Effector CD8-positive, alpha-beta T cell (primary cell): Measurements from ENCODE around the gene GPX2.

Experiments used
- DNase-seq: peaks from one replicate; lab custom pipeline; 2025; lab: John Stamatoyannopoulos, UW
- total RNA-seq, 4 experiments: gene quantifications; one replicate each; lab custom pipeline; 2026; lab: John Stamatoyannopoulos, UW

GPX2 gene
- 0 reads per million in 4 experiments for total RNA-seq

- no peak for DNase-seq
Measured at GRCh38 chr14:64942531-64943111, at the start of gene GPX2. TSS of gene GPX2 (minus strand) at chr14:64942745. CDS start at chr14:64942726, 19 bp downstream.

GRCh38 chr14:64990939-64991338, 48.4 kb upstream of the GPX2 start:
- DNase-seq = no peak

DNA sequence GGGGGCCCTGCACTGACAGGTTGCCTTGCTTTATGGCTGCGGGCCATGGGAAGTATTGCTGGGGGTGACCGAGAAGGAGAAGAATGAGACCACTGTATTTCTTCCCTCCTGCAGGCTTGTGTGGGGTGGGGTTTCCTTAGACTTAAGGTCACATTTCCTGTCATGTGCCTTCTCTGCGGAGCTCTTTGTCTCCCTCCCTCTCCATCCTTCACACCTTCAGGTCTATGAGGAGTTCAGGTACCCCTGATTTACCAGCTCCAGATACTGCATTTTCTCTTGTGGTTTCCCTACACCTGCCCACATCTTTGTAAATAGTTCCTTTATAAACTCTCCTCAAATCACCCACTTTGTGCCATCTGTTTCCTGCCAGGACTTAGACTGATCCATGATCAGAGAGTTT, 47.8 kb upstream of the GPX2 start:
- no peak for DNase-seq

GRCh38 chr14:64987438-64987767, 44.9 kb upstream of the GPX2 start:
- DNase-seq = no peak

GRCh38 chr14:64986648-64987437, 44.3 kb upstream of the GPX2 start, which contains the start of gene FNTB:
TSS of gene FNTB (plus strand) at chr14:64986895. CDS start at chr14:64986954, 59 bp downstream.
- DNase-seq = peak; percentile 83

GRCh38 chr14:64983439-64984310, 41.1 kb upstream of the GPX2 start:
- DNase-seq = peak; percentile 11

GRCh38 chr14:64979336-64980074, 37.0 kb upstream of the GPX2 start:
- no peak for DNase-seq

DNA sequence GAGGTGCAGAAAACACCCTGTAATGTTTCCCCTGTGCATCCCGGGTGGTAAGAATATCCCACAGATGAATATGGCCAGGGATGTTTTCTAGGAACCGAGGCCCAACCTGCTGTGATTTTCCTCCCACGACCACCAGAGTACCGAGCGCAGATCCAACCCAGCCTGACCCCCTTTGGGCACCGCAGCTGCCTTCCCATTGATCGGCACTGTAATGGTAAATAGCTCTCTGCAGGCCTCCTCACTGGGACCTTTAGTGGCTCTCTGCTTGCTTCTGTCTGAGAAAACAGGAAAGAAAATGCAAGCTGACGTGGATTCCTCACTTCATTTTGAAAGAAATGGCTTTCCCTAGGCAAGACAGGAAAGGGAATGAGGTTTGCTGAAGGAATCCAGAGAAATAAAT, 32.0 kb upstream of the GPX2 start:
- DNase-seq = no peak

GRCh38 chr14:64973826-64974225, 31.3 kb upstream of the GPX2 start:
- DNase-seq = no peak

DNA sequence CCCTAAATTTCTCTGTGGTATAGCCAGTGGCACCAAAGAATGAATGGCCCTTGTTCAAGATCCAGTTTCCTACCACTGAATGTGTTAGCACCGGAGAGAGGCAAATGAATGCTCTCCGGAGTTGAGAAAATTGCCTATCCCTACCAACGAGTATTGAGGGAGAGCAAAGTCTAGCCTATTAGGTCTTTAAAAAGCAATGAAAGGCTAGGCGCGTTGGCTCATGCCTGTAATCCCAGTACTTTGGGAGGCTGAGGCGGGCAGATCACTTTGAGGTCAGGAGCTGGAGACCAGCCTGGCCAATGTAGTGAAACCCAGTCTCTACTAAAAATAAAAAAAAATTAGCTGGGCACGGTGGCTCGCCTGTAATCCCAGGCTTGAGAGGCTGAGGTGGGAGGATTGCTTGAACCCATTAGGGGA, 30.5 kb upstream of the GPX2 start:
- DNase-seq = no peak

- peak; percentile 16 for DNase-seq
Measured at GRCh38 chr14:64971943-64972791, 29.6 kb upstream of the GPX2 start, which contains the start of gene RAB15. TSS of gene RAB15 (minus strand) at chr14:64972336. CDS start at chr14:64972076, 260 bp downstream.

DNA sequence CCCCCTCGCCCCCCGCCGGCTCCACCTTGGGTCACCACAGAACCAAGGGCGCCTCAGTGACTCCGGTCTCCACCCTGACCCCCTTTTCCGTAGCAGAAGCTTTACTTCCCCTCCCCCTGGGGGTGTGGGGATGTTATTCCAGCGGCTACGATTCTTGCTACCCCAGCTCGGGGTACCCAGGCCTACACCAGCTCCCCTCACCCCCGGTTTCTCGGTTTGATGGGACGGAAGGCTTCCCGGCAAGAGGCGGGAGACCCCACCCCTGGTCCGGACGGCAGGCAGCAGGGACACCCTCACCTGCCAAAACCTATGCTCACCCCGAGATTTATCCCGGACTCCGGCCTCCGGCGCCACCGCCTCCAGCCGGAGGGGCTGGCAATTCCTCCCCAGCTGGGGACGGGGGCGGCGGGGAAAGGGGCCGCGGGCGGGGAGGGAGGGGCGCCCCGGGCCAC, 29.0 kb upstream of the GPX2 start:
- DNase-seq = no peak

- no peak for DNase-seq
Measured at GRCh38 chr14:64970776-64971477, 28.4 kb upstream of the GPX2 start.

DNA sequence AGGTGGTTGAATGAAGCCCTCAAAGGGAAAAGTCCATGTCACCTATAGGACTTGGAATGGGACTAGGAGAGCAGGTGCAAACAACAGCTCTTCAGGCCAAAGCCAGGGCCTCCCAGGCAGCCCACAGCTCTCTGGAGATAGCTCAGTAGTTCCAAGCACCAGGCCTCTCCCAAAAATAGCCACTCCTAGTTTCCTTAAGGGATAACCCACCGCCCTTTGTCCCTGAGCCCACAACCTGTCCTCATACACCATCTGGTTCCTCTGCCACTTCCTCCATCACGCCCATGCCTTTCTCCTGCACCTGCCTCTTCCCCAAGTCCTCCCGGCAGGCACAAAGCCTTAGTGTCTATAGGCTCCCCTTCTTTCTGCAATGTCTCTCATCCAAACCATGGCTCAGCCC, 27.5 kb upstream of the GPX2 start:
- no peak for DNase-seq

DNA sequence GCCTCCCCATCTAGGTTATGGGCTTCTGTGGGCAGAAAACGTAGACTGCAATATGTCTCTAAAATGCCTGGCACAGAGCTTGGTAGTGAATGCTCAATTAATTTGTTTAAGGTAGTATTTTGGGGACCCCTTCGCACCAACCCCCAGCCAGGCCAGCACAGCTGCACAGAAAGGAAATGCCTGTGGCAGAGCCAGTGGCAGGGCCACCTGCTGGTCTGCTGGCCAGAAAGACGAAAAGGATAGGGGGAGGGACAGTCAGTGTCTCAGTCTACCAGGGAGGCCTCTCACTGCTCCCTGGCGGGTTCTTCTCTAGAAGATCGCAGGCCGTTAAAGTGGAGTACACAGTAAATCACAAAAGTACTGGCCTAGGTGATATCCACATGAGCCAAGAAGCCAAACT, 26.1 kb upstream of the GPX2 start:
- no peak for DNase-seq

DNA sequence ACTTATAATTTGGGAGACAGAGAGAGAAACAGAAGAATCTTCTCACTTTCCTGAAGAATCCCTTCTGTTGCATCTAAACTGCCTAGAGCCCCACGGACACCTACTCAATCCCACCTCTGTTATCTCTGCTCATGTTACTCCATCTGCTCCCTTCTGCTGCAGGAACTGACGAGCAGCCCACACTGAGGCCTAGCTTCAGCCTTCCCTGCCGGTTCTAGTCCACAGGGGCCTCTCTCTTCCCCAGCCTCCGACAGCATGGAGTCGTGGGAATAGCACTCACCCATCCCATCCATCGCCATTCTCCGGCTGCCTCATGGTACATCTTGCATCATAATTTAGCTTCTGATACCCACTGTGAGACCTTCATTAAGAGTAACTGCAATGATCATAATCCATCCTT, 25.6 kb upstream of the GPX2 start:
- DNase-seq = no peak

DNA sequence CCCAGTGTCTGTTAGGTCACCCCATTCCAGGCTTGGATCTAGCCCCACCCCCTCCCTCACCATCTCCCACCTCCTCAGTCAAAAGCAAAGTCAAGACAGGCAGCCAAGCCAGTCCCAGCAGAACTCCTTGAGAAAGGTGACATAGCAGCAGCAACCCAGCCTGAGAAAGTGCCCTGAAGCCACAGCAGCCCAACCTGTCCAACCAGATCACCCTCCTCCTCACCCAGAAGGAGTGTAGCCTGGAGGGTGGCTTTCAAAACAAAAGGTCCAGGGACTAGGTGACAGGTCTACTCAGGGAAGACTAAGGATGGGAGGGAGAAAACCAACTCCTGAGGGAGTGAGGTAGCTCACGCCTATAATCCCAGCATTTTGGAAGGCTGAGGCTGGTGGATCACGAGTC, 24.4 kb upstream of the GPX2 start:
- DNase-seq = no peak

GRCh38 chr14:64965356-64966000, 22.9 kb upstream of the GPX2 start:
- DNase-seq = no peak

DNA sequence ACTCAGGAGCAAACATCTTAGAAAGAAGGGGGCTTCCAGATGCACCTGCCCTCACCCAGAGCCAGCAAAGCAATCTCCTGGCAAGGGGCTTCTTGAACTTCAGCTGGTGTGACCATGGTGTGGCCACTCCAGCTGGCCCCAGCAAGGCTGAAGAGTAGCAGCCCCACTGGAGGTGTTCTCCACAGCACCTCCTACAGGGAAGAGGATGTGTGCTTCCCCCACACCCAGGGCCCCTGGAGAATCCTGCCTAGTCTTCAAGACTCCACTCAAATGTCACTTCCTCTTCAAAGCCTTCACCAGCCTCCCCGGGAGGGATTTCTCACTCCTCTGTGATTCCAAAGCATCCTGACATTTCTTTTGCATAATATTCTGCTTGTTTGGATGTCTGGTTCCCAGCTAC, 21.1 kb upstream of the GPX2 start:
- no peak for DNase-seq
